HG02840 (cell line): ENCODE data around the gene TPM4.

Source experiments
- ATAC-seq: cut with Tn5 transposase; IDR thresholded peaks from one replicate; pipeline ENCODE4 v1.9.1; 2021; ENCODE audit warnings: mild to moderate bottlenecking, moderate library complexity, moderate number of reproducible peaks; ENCODE audit not compliant: unreplicated experiment, low FRiP score

Gene TPM4

DNA sequence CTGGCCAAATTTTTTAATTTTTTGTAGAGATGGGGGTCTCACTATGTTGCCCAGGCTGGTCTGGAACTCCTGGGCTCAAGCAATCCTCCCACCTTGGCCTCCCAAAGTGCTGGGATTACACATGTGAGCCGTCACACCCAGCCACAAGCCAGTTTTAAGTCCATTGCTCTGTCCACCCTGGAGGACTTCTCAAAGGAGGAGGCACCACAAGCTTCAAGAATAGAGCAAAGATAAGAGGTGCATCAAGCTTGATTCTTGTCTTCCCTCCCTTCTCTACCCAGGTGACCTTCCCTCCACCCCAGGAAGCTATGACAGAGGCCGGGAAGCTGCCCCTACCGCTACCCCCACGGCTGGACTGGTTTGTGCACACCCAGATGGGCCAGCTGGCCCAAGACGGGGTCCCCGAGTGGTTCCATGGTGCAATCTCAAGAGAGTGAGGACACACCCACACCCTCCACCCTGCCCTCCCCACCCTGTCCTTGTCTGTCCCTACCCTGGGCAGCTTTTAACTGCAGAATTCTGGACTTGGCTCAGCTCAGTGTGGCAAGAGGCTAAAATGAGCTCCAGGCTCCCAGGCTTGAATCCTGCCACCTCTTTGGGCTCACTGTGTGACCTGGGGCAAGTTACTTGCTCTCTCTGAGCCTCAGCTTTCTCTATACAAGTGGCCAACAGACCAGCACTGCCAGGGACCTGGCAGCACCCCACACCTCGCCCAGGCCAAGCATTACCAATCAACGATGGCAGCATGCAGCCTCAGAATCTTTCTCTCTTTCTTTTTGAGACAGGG, 72.3 kb downstream of the TPM4 start:
- no peak for ATAC-seq
